ENCODE results near the gene ERGIC2. TPM values are rescaled to one million over a fixed set of nuclear protein-coding genes. Genes with fewer than 3 reads are reported as not detected.

The ERGIC2 gene
- total and polyA plus RNA-seq, 4 donors, result 39.5 to 70.5 (median 48.7) TPM

DNA sequence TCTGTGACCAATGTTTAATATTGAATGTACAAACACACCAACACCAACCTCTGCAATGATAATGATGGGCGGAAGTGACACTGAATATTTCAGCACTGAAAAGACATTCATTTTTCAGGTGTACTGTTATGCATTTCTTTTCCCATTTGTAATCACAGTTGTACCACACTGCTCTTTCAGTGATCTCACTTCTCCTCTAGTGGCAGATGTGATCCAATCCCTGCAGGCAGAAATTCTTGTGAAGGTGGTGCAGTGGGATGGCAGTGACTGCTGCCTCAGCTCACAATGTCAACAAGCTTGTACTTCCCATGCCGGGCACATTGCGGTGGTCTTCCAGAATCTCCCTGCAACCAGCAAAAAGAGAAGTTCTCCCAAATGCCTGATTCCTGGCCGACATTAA lies 23.0 kb upstream of the ERGIC2 start:
- DNase-seq (no peak), ATAC-seq (ENCODE audit: insufficient read depth, low FRiP score) (no peak)
- H3K27me3 ChIP-seq (ENCODE audit: control insufficient read depth in 3 of 3, insufficient read depth in 3 of 3, low read length in 2 of 3), result no peaks in the 10 kb centered on the region
- H3K9ac ChIP-seq (ENCODE audit: insufficient read depth in 1 of 2, low read length in 2 of 2), result no peak overlapping the region
- H3K4me3 ChIP-seq, result no peak overlapping the region
- WGBS, 2 donors, result 73 to 85% methylated on average over 4 of the region's 4 CpGs
- H3K4me1 ChIP-seq (ENCODE audit: control insufficient read depth in 5 of 5, insufficient read depth in 5 of 5, low read length in 5 of 5), result no peaks in the 10 kb centered on the region
- H3K9me3 ChIP-seq (ENCODE audit: control insufficient read depth in 4 of 4, insufficient read depth in 3 of 4, low read length in 3 of 4), result no peaks in the 10 kb centered on the region
- no peak overlapping the region for H3K27ac ChIP-seq (ENCODE audit: low read depth in 1 of 2, low read length in 1 of 2)
- TF ChIP-seq, protein P1, sequence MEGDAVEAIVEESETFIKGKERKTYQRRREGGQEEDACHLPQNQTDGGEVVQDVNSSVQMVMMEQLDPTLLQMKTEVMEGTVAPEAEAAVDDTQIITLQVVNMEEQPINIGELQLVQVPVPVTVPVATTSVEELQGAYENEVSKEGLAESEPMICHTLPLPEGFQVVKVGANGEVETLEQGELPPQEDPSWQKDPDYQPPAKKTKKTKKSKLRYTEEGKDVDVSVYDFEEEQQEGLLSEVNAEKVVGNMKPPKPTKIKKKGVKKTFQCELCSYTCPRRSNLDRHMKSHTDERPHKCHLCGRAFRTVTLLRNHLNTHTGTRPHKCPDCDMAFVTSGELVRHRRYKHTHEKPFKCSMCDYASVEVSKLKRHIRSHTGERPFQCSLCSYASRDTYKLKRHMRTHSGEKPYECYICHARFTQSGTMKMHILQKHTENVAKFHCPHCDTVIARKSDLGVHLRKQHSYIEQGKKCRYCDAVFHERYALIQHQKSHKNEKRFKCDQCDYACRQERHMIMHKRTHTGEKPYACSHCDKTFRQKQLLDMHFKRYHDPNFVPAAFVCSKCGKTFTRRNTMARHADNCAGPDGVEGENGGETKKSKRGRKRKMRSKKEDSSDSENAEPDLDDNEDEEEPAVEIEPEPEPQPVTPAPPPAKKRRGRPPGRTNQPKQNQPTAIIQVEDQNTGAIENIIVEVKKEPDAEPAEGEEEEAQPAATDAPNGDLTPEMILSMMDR (IDR thresholded peaks at IDR 0.05; ENCODE audit: control extremely low read depth, extremely low read depth), result no peak
- H3K36me3 ChIP-seq (ENCODE audit: control insufficient read depth in 4 of 4, insufficient read depth in 4 of 4, low read length in 4 of 4), result no peaks in the 10 kb centered on the region

DNA sequence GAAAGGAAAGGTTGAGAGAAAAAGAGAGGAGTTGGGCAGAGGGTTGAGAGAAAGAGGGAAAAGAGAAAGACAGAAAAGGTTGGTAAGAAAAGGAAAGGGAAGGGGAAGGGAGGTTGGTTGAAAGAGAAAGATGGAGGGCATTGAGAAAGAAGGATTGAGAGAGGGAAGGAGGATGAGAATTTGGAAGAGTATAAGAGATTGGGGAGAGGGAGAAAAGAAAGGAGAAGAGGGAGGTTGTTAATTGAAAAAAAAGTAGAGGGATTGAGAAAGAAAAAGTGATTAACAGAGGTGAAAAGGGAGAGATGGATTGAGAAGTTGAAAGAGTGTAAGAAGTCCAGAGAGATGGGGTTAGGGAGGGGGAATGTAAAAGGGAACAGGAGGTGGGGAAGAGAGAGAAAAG lies 21.5 kb upstream of the ERGIC2 start:
- DNase-seq, result no peak
- ATAC-seq (ENCODE audit: insufficient read depth, low FRiP score), result no peak
- H3K27ac ChIP-seq (ENCODE audit: low read depth in 1 of 2, low read length in 1 of 2), result no peak overlapping the region
- no peak overlapping the region for H3K4me3 ChIP-seq
- TF ChIP-seq, protein P1 (IDR thresholded peaks at IDR 0.05; ENCODE audit: control extremely low read depth, extremely low read depth), result no peak
- H3K36me3 ChIP-seq (ENCODE audit: control insufficient read depth in 4 of 4, insufficient read depth in 4 of 4, low read length in 4 of 4), result no peaks in the 10 kb centered on the region
- no peaks in the 10 kb centered on the region for H3K9me3 ChIP-seq (ENCODE audit: control insufficient read depth in 4 of 4, insufficient read depth in 3 of 4, low read length in 3 of 4)
- no peak overlapping the region for H3K9ac ChIP-seq (ENCODE audit: insufficient read depth in 1 of 2, low read length in 2 of 2)
- no peaks in the 10 kb centered on the region for H3K27me3 ChIP-seq (ENCODE audit: control insufficient read depth in 3 of 3, insufficient read depth in 3 of 3, low read length in 2 of 3)
- no peaks in the 10 kb centered on the region for H3K4me1 ChIP-seq (ENCODE audit: control insufficient read depth in 5 of 5, insufficient read depth in 5 of 5, low read length in 5 of 5)

DNA sequence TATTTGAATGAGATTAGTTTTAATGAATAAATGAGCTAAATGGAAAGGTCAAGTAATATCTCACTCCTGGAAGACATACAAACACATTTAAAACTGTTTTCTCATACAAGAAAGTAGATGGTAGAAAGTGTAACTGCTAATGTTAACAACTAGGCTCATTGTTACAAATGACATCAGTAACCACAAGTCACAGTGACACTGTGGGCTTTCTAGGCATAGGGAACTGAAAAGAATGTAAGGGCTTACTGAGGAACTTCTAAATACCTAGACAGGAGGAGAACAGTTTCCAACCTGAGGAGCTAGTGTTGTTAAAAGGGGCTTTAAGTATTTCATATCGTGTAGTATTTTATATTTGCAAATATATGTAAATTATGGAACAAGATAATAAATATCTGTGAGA lies 17.5 kb upstream of the ERGIC2 start:
- DNase-seq (no peak), ATAC-seq (ENCODE audit: insufficient read depth, low FRiP score) (no peak)
- Histone ChIP-seq H3K9me3 (ENCODE audit: control insufficient read depth in 4 of 4, insufficient read depth in 3 of 4, low read length in 3 of 4) (no peaks in the 10 kb centered on the region), H3K9ac (ENCODE audit: insufficient read depth in 1 of 2, low read length in 2 of 2) (no peak overlapping the region), H3K36me3 (ENCODE audit: control insufficient read depth in 4 of 4, insufficient read depth in 4 of 4, low read length in 4 of 4) (no peaks in the 10 kb centered on the region), H3K4me1 (ENCODE audit: control insufficient read depth in 5 of 5, insufficient read depth in 5 of 5, low read length in 5 of 5) (no peaks in the 10 kb centered on the region), H3K4me3 (no peak overlapping the region), H3K27ac (ENCODE audit: low read depth in 1 of 2, low read length in 1 of 2) (no peak overlapping the region), H3K27me3 (ENCODE audit: control insufficient read depth in 3 of 3, insufficient read depth in 3 of 3, low read length in 2 of 3) (no peaks in the 10 kb centered on the region)
- TF ChIP-seq, protein P1 (IDR thresholded peaks at IDR 0.05; ENCODE audit: control extremely low read depth, extremely low read depth), result no peak
- WGBS, 2 donors, result 98 to 100% methylated on average over 1 of the region's 1 CpG

DNA sequence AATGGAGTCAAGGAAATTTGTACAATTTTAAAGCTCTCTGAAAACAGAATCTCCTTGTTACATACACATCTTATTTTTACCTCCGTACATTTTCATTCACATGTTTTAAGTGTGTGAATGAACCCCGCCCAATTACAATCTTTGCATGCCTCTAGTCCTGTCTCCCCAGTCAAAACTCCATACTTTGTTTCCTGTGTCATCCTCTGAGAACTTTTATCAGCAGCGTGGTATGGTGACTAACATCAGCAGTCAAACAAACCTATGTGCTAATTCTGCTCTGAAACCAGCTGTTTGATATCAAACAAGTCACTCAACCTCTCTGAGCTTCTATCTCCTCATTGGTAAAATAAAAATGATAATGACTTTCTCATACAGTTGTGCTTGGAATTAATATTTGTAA lies 15.8 kb upstream of the ERGIC2 start:
- Histone ChIP-seq H3K9ac (ENCODE audit: insufficient read depth in 1 of 2, low read length in 2 of 2) (no peak overlapping the region), H3K27ac (ENCODE audit: low read depth in 1 of 2, low read length in 1 of 2) (no peak overlapping the region), H3K4me3 (no peak overlapping the region), H3K9me3 (ENCODE audit: control insufficient read depth in 4 of 4, insufficient read depth in 3 of 4, low read length in 3 of 4) (no peaks in the 10 kb centered on the region), H3K36me3 (ENCODE audit: control insufficient read depth in 4 of 4, insufficient read depth in 4 of 4, low read length in 4 of 4) (no peaks in the 10 kb centered on the region), H3K27me3 (ENCODE audit: control insufficient read depth in 3 of 3, insufficient read depth in 3 of 3, low read length in 2 of 3) (no peaks in the 10 kb centered on the region), H3K4me1 (ENCODE audit: control insufficient read depth in 5 of 5, insufficient read depth in 5 of 5, low read length in 5 of 5) (no peaks in the 10 kb centered on the region)
- DNase-seq, result no peak
- TF ChIP-seq, protein P1 (IDR thresholded peaks at IDR 0.05; ENCODE audit: control extremely low read depth, extremely low read depth), result no peak
- WGBS, 2 donors, result 79 to 83% methylated on average over 3 of the region's 3 CpGs
- ATAC-seq (ENCODE audit: insufficient read depth, low FRiP score), result no peak
